ENCODE data around the gene NIPAL3. TPM values are rescaled to one million over a fixed set of nuclear protein-coding genes. Genes with fewer than 3 reads are reported as not detected.

Gene NIPAL3
- 10 to 100 TPM; 32.9 to 41.7 TPM for total RNA-seq
- total RNA-seq, result 70.0 to 70.5 reads per million in 2 donors

DNA sequence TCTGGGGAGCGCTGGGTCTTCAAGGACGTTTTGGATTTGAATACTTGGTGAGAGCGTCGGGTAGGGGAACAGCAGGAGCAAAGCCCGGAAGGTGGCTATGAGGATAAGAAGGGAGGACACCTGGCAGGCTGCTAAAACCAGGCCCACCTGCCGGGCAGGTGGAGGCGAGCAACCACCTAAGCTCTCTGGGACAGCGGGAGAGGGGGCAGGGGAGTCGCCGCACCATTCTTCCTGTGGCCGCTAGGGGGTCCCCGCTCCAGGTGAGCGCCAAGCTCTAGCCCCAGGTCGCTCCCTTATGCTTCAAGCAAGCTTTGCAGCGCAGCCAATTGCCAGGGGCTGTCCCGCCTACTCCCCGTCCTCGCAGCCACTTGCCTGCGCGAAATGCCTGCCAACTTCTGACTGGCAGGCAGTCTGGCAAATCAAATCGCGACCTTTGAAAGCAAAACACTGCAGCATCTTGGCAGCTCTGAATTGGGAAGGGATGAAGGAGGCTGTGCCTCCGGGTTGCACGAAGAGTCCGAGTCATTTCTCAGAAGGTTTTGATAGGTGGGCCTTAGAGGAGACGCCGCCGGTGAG, at the start of gene NIPAL3:
NIPAL3 (plus strand) TSS at position 469 of the 576 bp plus-strand sequence. CDS start 3,746 bp downstream, outside the sequence.
- Mint-ChIP-seq H3K36me3 (ENCODE audit: low read depth) (peaks cover 5% of the 10 kb centered on the region), H3K27me3 (no peaks in the 10 kb centered on the region), H3K27ac (peak within 1 kb of the TSS; percentile 94), H3K4me1 (peaks cover 47% of the 10 kb centered on the region), H3K4me3 (peak within 1 kb of the TSS; percentile 99)
- ATAC-seq (peak; percentile 97), DNase-seq (peak; percentile 92 to 96 (median 93))
- no peaks in the 10 kb centered on the region for H3K9me3 ChIP-seq (ENCODE audit: control insufficient read depth, low read length, poor library complexity, severe bottlenecking)

DNA sequence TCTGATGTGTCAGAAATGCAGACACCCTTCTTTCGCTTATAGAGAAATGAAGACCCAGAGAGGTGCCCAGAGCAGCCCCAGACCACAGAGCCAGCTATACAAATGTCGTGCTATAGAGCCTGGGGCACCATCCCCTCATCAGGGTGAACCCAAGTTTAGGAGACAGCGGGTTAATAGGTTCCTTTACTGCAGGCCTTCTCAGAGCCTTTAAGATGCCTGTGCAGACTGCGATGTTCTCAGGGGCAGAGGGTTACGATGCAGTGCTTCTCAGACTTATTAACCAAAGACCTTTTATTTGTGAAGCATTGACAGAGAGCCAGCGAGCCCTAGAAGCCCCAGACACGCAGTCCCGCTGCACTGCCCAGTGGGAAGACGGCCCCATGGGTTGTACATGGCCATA, 48.9 kb upstream of the NIPAL3 start:
- Mint-ChIP-seq H3K27ac (no peak overlapping the region), H3K36me3 (ENCODE audit: low read depth) (no peaks in the 10 kb centered on the region), H3K27me3 (no peaks in the 10 kb centered on the region), H3K4me1 (no peaks in the 10 kb centered on the region), H3K4me3 (no peak overlapping the region)
- DNase-seq (no peak), ATAC-seq (no peak)
- no peaks in the 10 kb centered on the region for H3K9me3 ChIP-seq (ENCODE audit: control insufficient read depth, low read length, poor library complexity, severe bottlenecking)

DNA sequence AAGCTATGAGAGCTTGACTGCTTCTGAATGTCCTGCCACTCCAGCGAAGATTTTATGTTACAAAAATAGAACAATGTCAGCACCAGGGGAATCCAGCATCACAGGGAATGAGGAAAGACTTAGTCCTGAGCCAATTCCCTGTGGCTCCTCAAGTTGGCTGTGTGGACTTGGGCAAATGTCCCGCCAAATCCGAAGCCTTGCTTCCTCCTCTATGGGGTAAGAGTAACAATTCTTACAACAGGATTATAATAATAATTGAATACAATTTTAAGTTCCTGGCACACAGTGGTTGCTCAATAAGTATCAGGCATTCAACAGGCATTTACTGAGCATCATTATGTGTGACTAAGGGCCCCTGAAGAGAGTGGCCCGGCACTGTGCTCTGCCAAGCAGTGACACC, 46.4 kb upstream of the NIPAL3 start:
- H3K36me3 Mint-ChIP-seq (ENCODE audit: low read depth), result no peaks in the 10 kb centered on the region
- H3K9me3 ChIP-seq (ENCODE audit: control insufficient read depth, low read length, poor library complexity, severe bottlenecking), result no peaks in the 10 kb centered on the region
- no peaks in the 10 kb centered on the region for H3K27me3 Mint-ChIP-seq
- ATAC-seq (no peak), DNase-seq (no peak)
- H3K4me1 Mint-ChIP-seq, result peaks cover 2% of the 10 kb centered on the region
- H3K4me3 Mint-ChIP-seq, result no peak overlapping the region
- no peak overlapping the region for H3K27ac Mint-ChIP-seq

DNA sequence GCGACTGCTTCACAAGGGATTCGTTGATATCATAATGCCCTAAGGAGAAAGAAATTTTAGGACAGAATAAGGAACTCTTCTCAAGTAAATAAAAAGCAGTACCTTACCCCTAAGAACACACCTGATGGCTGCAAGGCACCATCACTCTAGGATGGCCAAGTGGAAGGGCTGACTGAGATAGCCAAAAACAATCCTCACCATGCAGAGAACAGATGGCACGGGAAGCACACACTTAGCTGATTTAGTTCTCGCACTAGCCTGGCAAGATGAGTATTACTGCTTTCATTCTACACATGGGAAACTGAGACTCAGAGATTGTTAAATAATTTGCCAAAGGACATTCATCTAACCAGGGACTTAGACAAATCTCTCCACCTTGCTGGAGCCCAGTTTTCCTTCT, 45.8 kb upstream of the NIPAL3 start:
- Mint-ChIP-seq H3K27me3 (no peaks in the 10 kb centered on the region), H3K4me1 (peaks cover 2% of the 10 kb centered on the region), H3K36me3 (ENCODE audit: low read depth) (no peaks in the 10 kb centered on the region), H3K4me3 (no peak overlapping the region), H3K27ac (no peak overlapping the region)
- no peak for ATAC-seq
- no peak for DNase-seq
- no peaks in the 10 kb centered on the region for H3K9me3 ChIP-seq (ENCODE audit: control insufficient read depth, low read length, poor library complexity, severe bottlenecking)

DNA sequence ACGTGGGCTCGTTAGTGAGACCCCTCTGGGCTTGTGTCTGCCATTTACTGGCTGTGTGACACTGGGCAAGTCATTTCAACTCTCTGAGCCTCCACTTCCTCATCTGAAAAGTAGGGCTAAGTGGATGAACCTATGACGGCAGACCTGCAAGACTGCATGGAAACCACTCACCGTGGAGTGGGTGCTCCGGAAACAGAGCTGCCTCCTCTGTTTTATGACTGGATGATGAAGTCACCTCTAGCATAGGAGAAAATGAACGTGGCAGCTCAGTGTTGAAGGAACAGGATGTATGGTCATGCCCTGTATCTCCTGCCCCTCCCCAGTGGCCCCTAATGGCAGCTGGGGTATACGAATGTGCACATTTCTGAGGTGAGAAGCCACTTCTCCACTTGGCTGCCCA, 42.6 kb upstream of the NIPAL3 start:
- H3K9me3 ChIP-seq (ENCODE audit: control insufficient read depth, low read length, poor library complexity, severe bottlenecking), result no peaks in the 10 kb centered on the region
- ATAC-seq, result peak; percentile 62
- peaks cover 4% of the 10 kb centered on the region for H3K36me3 Mint-ChIP-seq (ENCODE audit: low read depth)
- no peak for DNase-seq
- peaks cover 2% of the 10 kb centered on the region for H3K4me1 Mint-ChIP-seq
- H3K27ac Mint-ChIP-seq, result peak overlapping the region; percentile 51
- no peaks in the 10 kb centered on the region for H3K27me3 Mint-ChIP-seq
- H3K4me3 Mint-ChIP-seq, result no peak overlapping the region

DNA sequence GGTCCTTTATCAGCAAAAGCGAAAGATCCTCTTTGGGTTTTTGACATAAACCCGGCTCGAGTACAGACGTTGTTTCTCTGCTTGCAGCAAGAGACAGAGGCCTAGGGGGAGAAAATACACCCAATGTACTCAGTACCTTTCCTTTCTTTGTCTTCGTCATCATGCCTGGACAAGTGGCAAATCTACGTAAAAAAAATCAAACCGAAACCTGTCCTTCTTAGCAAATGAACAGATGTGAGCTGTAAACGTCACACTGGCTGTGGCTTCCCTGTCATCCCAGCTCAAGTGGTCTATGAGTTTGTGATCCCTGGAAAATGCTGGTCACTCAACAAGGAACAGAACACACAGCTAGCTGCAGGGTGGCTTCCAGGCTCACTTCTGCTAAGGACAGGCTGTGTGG, 41.9 kb upstream of the NIPAL3 start:
- peaks cover 4% of the 10 kb centered on the region for H3K36me3 Mint-ChIP-seq (ENCODE audit: low read depth)
- peaks cover 2% of the 10 kb centered on the region for H3K4me1 Mint-ChIP-seq
- H3K9me3 ChIP-seq (ENCODE audit: control insufficient read depth, low read length, poor library complexity, severe bottlenecking), result no peaks in the 10 kb centered on the region
- H3K4me3 Mint-ChIP-seq, result no peak overlapping the region
- DNase-seq (no peak), ATAC-seq (no peak)
- no peaks in the 10 kb centered on the region for H3K27me3 Mint-ChIP-seq
- peak overlapping the region; percentile 51 for H3K27ac Mint-ChIP-seq

DNA sequence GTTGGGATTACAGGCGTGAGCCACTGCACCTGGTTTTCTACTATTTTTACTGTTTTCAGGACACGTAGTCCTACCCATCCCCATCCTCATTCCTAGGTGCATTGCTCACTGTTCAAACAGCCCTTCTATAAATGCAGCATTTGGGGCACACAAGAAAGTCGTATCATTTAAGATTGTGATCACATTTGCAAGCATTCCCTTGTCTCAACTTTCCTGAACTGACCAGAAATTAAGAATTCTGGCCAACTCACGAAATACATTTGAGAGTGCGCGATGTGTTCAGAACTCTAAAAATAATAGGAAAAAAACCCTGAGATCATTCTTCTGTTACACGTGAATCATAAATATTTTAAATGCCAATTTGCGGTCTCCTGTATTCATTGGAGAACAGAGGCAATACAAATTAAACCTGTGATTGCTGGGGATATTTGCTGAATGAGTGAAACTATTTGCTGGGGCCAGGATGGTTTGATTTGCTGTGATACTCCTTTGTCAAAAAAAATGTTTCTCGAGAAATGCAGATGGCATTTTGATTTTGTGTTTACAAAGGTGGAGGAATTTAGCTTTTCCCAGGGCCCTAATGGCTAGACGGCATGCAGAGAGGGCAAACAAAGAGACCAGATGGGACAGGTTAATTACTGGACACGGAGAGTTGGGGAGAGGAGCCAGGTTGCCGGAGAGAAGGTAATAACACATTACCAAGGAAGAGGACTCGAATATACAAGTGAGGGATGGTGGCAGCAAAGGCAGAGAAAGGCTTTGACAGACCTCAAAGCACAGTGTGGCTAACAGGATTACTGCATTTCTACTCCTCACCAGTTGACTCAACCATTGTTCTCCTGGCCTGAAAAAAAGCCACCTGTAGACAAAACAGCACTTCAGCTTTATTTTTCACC, 40.5 kb upstream of the NIPAL3 start:
- ATAC-seq, result no peak

DNA sequence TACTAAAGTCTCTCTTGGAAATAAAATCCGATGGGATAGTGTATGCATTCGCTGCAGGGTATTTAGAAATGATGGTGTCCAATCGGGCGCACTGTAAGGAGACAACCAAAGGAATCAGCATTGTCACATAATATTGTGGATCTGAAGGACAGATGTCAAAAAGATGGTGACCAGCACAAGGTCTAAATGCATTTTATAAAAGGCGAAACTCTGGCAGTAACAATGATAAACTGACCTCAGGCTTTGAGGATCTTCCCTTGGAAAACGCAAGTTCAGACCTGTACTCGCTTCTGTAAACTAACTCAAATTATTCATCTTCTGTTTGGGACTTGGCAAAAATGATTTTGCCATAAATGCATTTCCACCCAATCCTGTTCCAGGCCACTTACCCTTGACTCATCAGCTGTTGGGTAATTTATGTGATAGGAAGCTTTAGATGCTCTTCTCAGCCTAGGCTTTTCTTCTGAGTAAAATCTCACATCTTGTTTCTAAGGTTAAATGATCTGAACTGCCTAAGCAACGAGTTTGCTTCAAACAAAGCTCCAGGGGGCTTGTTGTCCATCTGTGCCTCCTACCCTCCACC, 35.8 kb upstream of the NIPAL3 start:
- DNase-seq (no peak), ATAC-seq (no peak)
- no peak overlapping the region for H3K27ac Mint-ChIP-seq

More for the DNA sequence above, 40.5 kb upstream of the NIPAL3 start:
- no peaks in the 10 kb centered on the region for H3K9me3 ChIP-seq (ENCODE audit: control insufficient read depth, low read length, poor library complexity, severe bottlenecking)
- Mint-ChIP-seq H3K4me1 (peaks cover 2% of the 10 kb centered on the region), H3K36me3 (ENCODE audit: low read depth) (peaks cover 4% of the 10 kb centered on the region), H3K27ac (no peak overlapping the region), H3K27me3 (no peaks in the 10 kb centered on the region), H3K4me3 (no peak overlapping the region)
- no peak for DNase-seq

DNA sequence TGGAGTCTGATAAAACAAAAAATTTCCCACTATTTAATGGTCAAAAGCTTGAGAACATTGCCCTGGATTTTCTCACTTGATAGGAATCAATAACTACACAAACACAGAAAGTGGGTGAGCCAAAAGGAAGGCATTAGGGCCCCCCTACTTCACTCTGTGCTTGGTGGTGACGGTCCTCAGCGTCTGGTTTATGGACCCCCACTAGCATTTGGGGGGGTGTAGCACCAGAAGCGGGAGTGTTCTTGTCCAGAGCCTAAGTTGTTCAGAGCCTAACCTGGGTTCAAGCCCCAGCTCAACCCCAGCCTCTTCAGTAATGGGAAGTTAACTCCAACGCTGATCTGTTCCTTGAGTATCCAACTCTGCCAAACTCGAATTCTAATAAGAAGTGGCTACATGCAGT, 35.1 kb upstream of the NIPAL3 start:
- DNase-seq, result no peak

More for the DNA sequence above, 35.8 kb upstream of the NIPAL3 start:
- Mint-ChIP-seq H3K27me3 (no peaks in the 10 kb centered on the region), H3K4me3 (no peak overlapping the region), H3K4me1 (peaks cover 6% of the 10 kb centered on the region), H3K36me3 (ENCODE audit: low read depth) (peaks cover 10% of the 10 kb centered on the region)
- no peaks in the 10 kb centered on the region for H3K9me3 ChIP-seq (ENCODE audit: control insufficient read depth, low read length, poor library complexity, severe bottlenecking)

DNA sequence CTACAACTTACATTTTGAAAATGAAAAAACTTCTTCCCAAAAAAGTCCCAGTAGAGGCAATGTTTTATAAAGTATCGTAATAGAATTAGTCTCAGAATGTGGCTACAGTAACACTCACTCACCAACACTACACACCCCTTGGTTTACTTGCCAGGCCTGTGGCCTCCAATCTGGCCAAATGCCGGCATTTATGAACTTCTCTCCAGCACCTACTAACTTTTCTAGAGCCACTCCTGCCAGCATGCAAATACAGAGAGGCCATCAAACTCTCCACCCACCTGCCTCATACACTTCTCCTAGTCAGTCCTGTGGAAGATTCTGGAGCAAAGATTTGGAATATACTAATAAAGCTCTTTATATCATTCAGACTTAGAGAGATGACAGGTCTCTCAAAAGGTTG, 34.3 kb upstream of the NIPAL3 start:
- H3K36me3 Mint-ChIP-seq (ENCODE audit: low read depth), result peaks cover 10% of the 10 kb centered on the region
- H3K9me3 ChIP-seq (ENCODE audit: control insufficient read depth, low read length, poor library complexity, severe bottlenecking), result no peaks in the 10 kb centered on the region
- H3K4me3 Mint-ChIP-seq, result no peak overlapping the region
- ATAC-seq, result no peak
- peaks cover 15% of the 10 kb centered on the region for H3K4me1 Mint-ChIP-seq
- no peak for DNase-seq
- no peaks in the 10 kb centered on the region for H3K27me3 Mint-ChIP-seq
- H3K27ac Mint-ChIP-seq, result peak overlapping the region; percentile 24

More for the DNA sequence above, 35.1 kb upstream of the NIPAL3 start:
- H3K9me3 ChIP-seq (ENCODE audit: control insufficient read depth, low read length, poor library complexity, severe bottlenecking), result no peaks in the 10 kb centered on the region
- Mint-ChIP-seq H3K4me3 (no peak overlapping the region), H3K36me3 (ENCODE audit: low read depth) (peaks cover 10% of the 10 kb centered on the region), H3K27ac (no peak overlapping the region), H3K27me3 (no peaks in the 10 kb centered on the region), H3K4me1 (peaks cover 11% of the 10 kb centered on the region)
- no peak for ATAC-seq

DNA sequence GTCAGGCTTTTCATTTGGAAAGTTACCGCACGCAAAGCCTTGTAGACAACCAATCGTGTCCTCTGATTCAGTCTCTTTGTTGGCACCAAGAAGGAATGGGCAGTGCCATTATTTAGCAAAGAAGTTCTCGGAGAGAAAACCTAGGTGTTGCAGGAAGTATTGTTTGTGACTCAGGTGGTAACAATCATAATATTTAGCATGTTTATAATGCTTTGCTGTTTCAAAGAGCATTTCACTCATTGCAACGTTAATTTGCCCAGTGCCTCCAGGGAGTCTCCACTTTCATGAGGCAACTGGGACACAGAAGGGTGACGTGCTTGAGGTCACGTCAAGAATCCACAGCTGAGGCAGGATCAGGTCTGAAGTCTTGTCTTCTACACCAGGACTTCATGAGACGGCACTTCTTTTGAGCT, 33.4 kb upstream of the NIPAL3 start:
- Mint-ChIP-seq H3K27me3 (no peaks in the 10 kb centered on the region), H3K36me3 (ENCODE audit: low read depth) (peaks cover 9% of the 10 kb centered on the region), H3K27ac (no peak overlapping the region), H3K4me3 (no peak overlapping the region), H3K4me1 (peaks cover 15% of the 10 kb centered on the region)
- ATAC-seq (no peak), DNase-seq (no peak)
- no peaks in the 10 kb centered on the region for H3K9me3 ChIP-seq (ENCODE audit: control insufficient read depth, low read length, poor library complexity, severe bottlenecking)

DNA sequence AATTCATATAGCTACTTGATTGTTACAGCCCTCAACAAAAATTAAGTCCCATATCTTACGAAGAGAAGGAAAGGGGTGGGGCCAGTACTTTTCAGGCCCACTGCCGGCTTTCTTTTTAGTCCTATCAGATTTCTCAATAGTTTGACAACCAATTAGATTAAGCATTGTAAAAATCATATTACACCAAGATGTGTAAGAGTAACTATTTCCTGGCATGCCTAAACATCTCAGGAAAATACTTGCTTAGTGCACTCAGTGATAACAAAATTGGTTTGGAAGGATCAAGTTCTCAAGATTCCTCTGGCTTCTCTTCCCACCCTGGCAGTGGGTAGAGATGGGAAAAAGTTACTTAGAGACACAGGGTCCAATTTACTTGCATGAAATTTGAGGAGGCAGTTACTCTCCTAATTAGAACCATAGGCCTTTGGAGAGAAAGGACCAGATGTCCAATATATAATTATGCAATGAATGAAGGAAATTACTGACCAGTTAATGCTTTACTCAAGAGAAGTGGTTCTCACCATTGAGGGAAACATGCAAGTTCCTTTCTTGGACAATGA, 32.1 kb upstream of the NIPAL3 start:
- Mint-ChIP-seq H3K4me1 (peaks cover 15% of the 10 kb centered on the region), H3K27ac (no peak overlapping the region), H3K27me3 (no peaks in the 10 kb centered on the region), H3K36me3 (ENCODE audit: low read depth) (peaks cover 5% of the 10 kb centered on the region), H3K4me3 (no peak overlapping the region)
- ATAC-seq, result no peak
- no peak for DNase-seq
- no peaks in the 10 kb centered on the region for H3K9me3 ChIP-seq (ENCODE audit: control insufficient read depth, low read length, poor library complexity, severe bottlenecking)

Data from T-helper 17 cell (primary cell).